Measurements from ENCODE around the gene TPSD1. TPM values are rescaled to one million over a fixed set of nuclear protein-coding genes. Genes with fewer than 3 reads are reported as not detected.

Gene TPSD1
- total and polyA plus RNA-seq, 9 of the 15 experiments (the other 6 are each of a cell fraction or from before 2014, with no cell fraction given): not detected

- no TSS peak for BruUV-seq (replicated peaks)
- POLR2A ChIA-PET: interaction anchor here (1.0 kb wide), 1 partner anchor 22 kb away, joined by 5 read pairs; no protein-coding TSS in a partner anchor
- peaks cover 0 to 56% of the 10 kb centered on the region in 2 experiments; a peak in 2 of 5 replicates for H3K4me1 ChIP-seq (replicated peaks in 1 of 2; ENCODE audit: control insufficient read depth in 2 of 2, insufficient read depth in 2 of 2, low read length in 2 of 2)
- H4K20me1 ChIP-seq (replicated peaks; ENCODE audit: control insufficient read depth, insufficient read depth, low read length): peaks cover 17% of the 10 kb centered on the region
- in situ Hi-C loops (cut with MboI) (no loop called here), intact Hi-C loops (cut with micrococcal nuclease) (no loop called here)
- no peak overlapping the region for H3K4me3 ChIP-seq
- DNase-seq (ENCODE audit: extremely low read depth in 1 of 4, low spot score in 3 of 4) (no peak), FAIRE-seq (no peak), ATAC-seq (no peak)
- WGBS (ENCODE audit: insufficient coverage, low coverage, missing lambda C conversion rate): 5% methylated on average over 25 of the region's 25 CpGs
- H3K27ac ChIP-seq (ENCODE audit: extremely low read depth, low read depth, low read length): no peak overlapping the region
- TF ChIP-seq, protein P1, sequence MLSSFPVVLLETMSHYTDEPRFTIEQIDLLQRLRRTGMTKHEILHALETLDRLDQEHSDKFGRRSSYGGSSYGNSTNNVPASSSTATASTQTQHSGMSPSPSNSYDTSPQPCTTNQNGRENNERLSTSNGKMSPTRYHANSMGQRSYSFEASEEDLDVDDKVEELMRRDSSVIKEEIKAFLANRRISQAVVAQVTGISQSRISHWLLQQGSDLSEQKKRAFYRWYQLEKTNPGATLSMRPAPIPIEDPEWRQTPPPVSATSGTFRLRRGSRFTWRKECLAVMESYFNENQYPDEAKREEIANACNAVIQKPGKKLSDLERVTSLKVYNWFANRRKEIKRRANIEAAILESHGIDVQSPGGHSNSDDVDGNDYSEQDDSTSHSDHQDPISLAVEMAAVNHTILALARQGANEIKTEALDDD (IDR thresholded peaks at IDR 0.05): no peak
- TF ChIP-seq MAZ (CRISPR knock-in tag; conservative IDR thresholded peaks at IDR 0.05 in 1 of 2, IDR thresholded peaks at IDR 0.05 in 1 of 2) (no peak), SMARCA4 (IDR thresholded peaks at IDR 0.05) (no peak), EZH2 (IDR thresholded peaks at IDR 0.05; ENCODE audit: borderline replicate concordance, low read depth, low read length) (peak; percentile 82; the same call in 1 of the 2 replicates), PTTG1 (tag; IDR thresholded peaks at IDR 0.05; ENCODE audit: low read depth) (no peak)
- CTCF ChIA-PET (ENCODE audit: low intra/inter-chr PET ratio): no interaction called here
- H3K4me2 ChIP-seq (ENCODE audit: insufficient read depth, low read length): no peak overlapping the region
- H3K36me3 ChIP-seq (ENCODE audit: control insufficient read depth, insufficient read depth, low read length): no peaks in the 10 kb centered on the region
- H3K79me2 ChIP-seq (ENCODE audit: control insufficient read depth, insufficient read depth, low read length): no peaks in the 10 kb centered on the region
- no peaks in the 10 kb centered on the region for H3K9me1 ChIP-seq (ENCODE audit: control insufficient read depth, insufficient read depth, low read length)
- H3K9me3 ChIP-seq (replicated peaks; ENCODE audit: control insufficient read depth, insufficient read depth, low read depth, low read length): no peaks in the 10 kb centered on the region
- H3K9ac ChIP-seq (ENCODE audit: insufficient read depth in 1 of 2, low read depth in 2 of 2, low read length in 2 of 2): no peak overlapping the region
- no peak overlapping the region for H2AFZ ChIP-seq (ENCODE audit: low read depth, low read length)
- peaks cover 47 to 75% of the 10 kb centered on the region in 2 experiments for H3K27me3 ChIP-seq (ENCODE audit: control insufficient read depth in 2 of 2, insufficient read depth in 2 of 2, low read length in 2 of 2)
Observed at GRCh38 chr16:1222553-1223354, 33.1 kb upstream of the TPSD1 start.
